CD4-positive, alpha-beta T cell (primary cell): Measurements from ENCODE around the gene ORC3. TPM values are rescaled to one million over a fixed set of nuclear protein-coding genes. Genes with fewer than 3 reads are reported as not detected.
A peak's percentile ranks its signal among the peaks of the same experiment; 100 is the strongest.
"Not testable (repeated sequence)": the region's sequence is repeated elsewhere in the genome, so short reads cannot be mapped to it uniquely, and the experiment has no call there.

ENCODE experiments used
- ATAC-seq: fragments of 200-7000 bp; cut with Tn5 transposase; one replicate; pipeline ENCODE4 v1.10.0; 2022; ENCODE audit warnings: mild to moderate bottlenecking; ENCODE audit not compliant: poor library complexity
- CTCF ChIA-PET: fragments of 350-600 bp; sonication (Branson Sonifier 250); formaldehyde crosslinking; loops from one replicate; lab custom pipeline; 2021; ENCODE audit warnings: antibody characterized with exemption, inconsistent platforms; lab: Charles Lee
- POLR2A ChIA-PET: fragments of 350-600 bp; sonication (Branson Sonifier 250); formaldehyde crosslinking; loops from one replicate; lab custom pipeline; 2021; ENCODE audit warnings: antibody characterized with exemption, inconsistent platforms; lab: Charles Lee
- DNase-seq, 14 experiments: peaks; one replicate each; pipeline ENCODE4 v3.0.0-alpha.2; 2013 to 2020; ENCODE audit warnings: mixed read lengths in 2 of 14
- H3K27ac ChIP-seq, 2 donors: one replicate each; pipeline versions ENCODE4 v1.5.1 to v1.7.0; 2013; ENCODE audit warnings: low read length in 2 of 2, low read depth in 1 of 2, mild to moderate bottlenecking in 1 of 2
- H3K27me3 ChIP-seq, 2 experiments: 1 replicate in 1 of 2; 2 replicates in 1 of 2; pipeline versions ENCODE4 v1.6.1 to v1.7.0; 2013; ENCODE audit warnings: low read length in 2 of 2, control low read depth in 1 of 2, mild to moderate bottlenecking in 1 of 2, moderate library complexity in 1 of 2; ENCODE audit not compliant: insufficient read depth in 2 of 2, control insufficient read depth in 1 of 2
- H3K36me3 ChIP-seq: one replicate; pipeline ENCODE4 v1.6.1; 2013; ENCODE audit warnings: low read length, control low read depth; ENCODE audit not compliant: insufficient read depth
- H3K4me1 ChIP-seq: one replicate; pipeline ENCODE4 v1.6.1; 2013; ENCODE audit warnings: low read length, control low read depth; ENCODE audit not compliant: insufficient read depth
- H3K4me3 ChIP-seq: one replicate; pipeline ENCODE4 v1.5.1; 2013; ENCODE audit warnings: mild to moderate bottlenecking, low read length, moderate library complexity
- H3K9me3 ChIP-seq, 2 experiments: 1 replicate in 1 of 2; 2 replicates in 1 of 2; pipeline versions ENCODE4 v1.6.1 to v1.7.0; 2013; ENCODE audit warnings: low read length in 2 of 2, mild to moderate bottlenecking in 2 of 2, control low read depth in 1 of 2, moderate library complexity in 1 of 2; ENCODE audit not compliant: control insufficient read depth in 1 of 2, insufficient read depth in 1 of 2
- H3K27ac Mint-ChIP-seq: one replicate; pipeline ENCODE4 v1.8.0; 2020; ENCODE audit warnings: mixed read lengths
- H3K27me3 Mint-ChIP-seq: one replicate; pipeline ENCODE4 v1.8.0; 2021; ENCODE audit warnings: mixed read lengths
- H3K36me3 Mint-ChIP-seq: one replicate; pipeline ENCODE4 v1.8.0; 2021; ENCODE audit warnings: low read depth, mixed read lengths
- H3K4me1 Mint-ChIP-seq: one replicate; pipeline ENCODE4 v1.8.0; 2021; ENCODE audit warnings: low read depth, mixed read lengths
- H3K4me3 Mint-ChIP-seq: one replicate; pipeline ENCODE4 v1.8.0; 2020; ENCODE audit warnings: mild to moderate bottlenecking, mixed read lengths
- H3K9me3 Mint-ChIP-seq: one replicate; pipeline ENCODE4 v1.8.0; 2020; ENCODE audit warnings: mixed read lengths
- CTCF ChIP-seq: fragments of 200-600 bp; IDR thresholded peaks from one replicate; pipeline ENCODE4 v1.8.0; 2022; ENCODE audit warnings: antibody characterized with exemption, mild to moderate bottlenecking
- intact Hi-C, 2 experiments: fragments of 100-400 bp; cut with DNase I in 1 of 2; cut with micrococcal nuclease in 1 of 2; formaldehyde crosslinking; loops; one replicate each; pipeline versions ENCODE4 v1.15.1 to v1.9.0; 2023 to 2025; cut with DNase I, micrococcal nuclease
- total RNA-seq, 174 experiments: library from RNA in 2 of 174; stranded (reverse) in 2 of 174; gene quantifications; one replicate each; pipeline ENCODE4 v1.2.3 and lab custom pipeline; 2021 to 2026

ORC3 gene
- total RNA-seq, 2 experiments from 2014 or later: 12.1 to 12.9 TPM

GRCh38 chr6:87705070-87705691 lies 115.2 kb downstream of the ORC3 start:
- intact Hi-C loops: loop anchor here (2.0 to 10.0 kb wide), 3 partner anchors 230 to 380 kb away; partner anchors contain the start of genes CFAP206 (in 1 of the 2), GJB7 (in 1 of the 2), SLC35A1 (in 1 of the 2) and SMIM8 (in 1 of the 2)
- DNase-seq (peak in 1 of 14 experiments; percentile 27), ATAC-seq (no peak)
- H3K27me3 Mint-ChIP-seq: no peaks in the 10 kb centered on the region
- H3K4me1 Mint-ChIP-seq: peaks cover 16% of the 10 kb centered on the region
- H3K27ac ChIP-seq: peak overlapping the region in 1 of 2 donors; percentile 14
- no peaks in the 10 kb centered on the region for H3K9me3 Mint-ChIP-seq
- H3K36me3 Mint-ChIP-seq: peaks cover 19% of the 10 kb centered on the region
- no peak overlapping the region for H3K4me3 ChIP-seq
- H3K4me1 ChIP-seq: peaks cover 2% of the 10 kb centered on the region
- no peak for TF ChIP-seq CTCF
- ChIA-PET CTCF (interaction anchor here (1.3 kb wide), 1 partner anchor 16 kb away, joined by 4 read pairs; no protein-coding TSS in a partner anchor), POLR2A (interaction anchor here (1.1 kb wide), 1 partner anchor 13 kb away, joined by 5 read pairs; no protein-coding TSS in a partner anchor)
- peak overlapping the region; percentile 1 for H3K4me3 Mint-ChIP-seq
- H3K36me3 ChIP-seq: no peaks in the 10 kb centered on the region
- no peaks in the 10 kb centered on the region for H3K9me3 ChIP-seq
- H3K27me3 ChIP-seq: no peaks in the 10 kb centered on the region
- no peak overlapping the region for H3K27ac Mint-ChIP-seq

GRCh38 chr6:87706187-87706966 lies 116.4 kb downstream of the ORC3 start:
- Histone ChIP-seq H3K27ac (no peak overlapping the region), H3K36me3 (no peaks in the 10 kb centered on the region), H3K4me3 (no peak overlapping the region), H3K4me1 (peaks cover 2% of the 10 kb centered on the region), H3K9me3 (no peaks in the 10 kb centered on the region), H3K27me3 (no peaks in the 10 kb centered on the region)
- H3K4me1 Mint-ChIP-seq: peaks cover 10% of the 10 kb centered on the region
- no peaks in the 10 kb centered on the region for H3K27me3 Mint-ChIP-seq
- H3K36me3 Mint-ChIP-seq: peaks cover 9% of the 10 kb centered on the region
- POLR2A ChIA-PET: interaction anchor here (1.1 kb wide), 1 partner anchor 12 kb away, joined by 5 read pairs; no protein-coding TSS in a partner anchor
- no peak for TF ChIP-seq CTCF
- CTCF ChIA-PET: no interaction called here
- ATAC-seq (no peak), DNase-seq (no peak)
- intact Hi-C loops: loop anchor here (10.0 kb wide), 2 partner anchors 232 to 382 kb away; partner anchors contain the start of genes GJB7 (in 1 of the 2), SLC35A1 (in 1 of the 2) and SMIM8 (in 1 of the 2)
- no peak overlapping the region for H3K27ac Mint-ChIP-seq
- no peak overlapping the region for H3K4me3 Mint-ChIP-seq
- no peaks in the 10 kb centered on the region for H3K9me3 Mint-ChIP-seq

- intact Hi-C loops: loop anchor here (10.0 kb wide), 2 partner anchors 234 to 384 kb away; partner anchors contain the start of genes GJB7 (in 1 of the 2), SLC35A1 (in 1 of the 2) and SMIM8 (in 1 of the 2)
- H3K27me3 Mint-ChIP-seq, H3K27me3 ChIP-seq, CTCF ChIA-PET, H3K27ac Mint-ChIP-seq, H3K9me3 ChIP-seq, H3K9me3 Mint-ChIP-seq, POLR2A ChIA-PET, ATAC-seq, H3K27ac ChIP-seq, H3K4me1 Mint-ChIP-seq, H3K4me1 ChIP-seq, H3K36me3 Mint-ChIP-seq, H3K4me3 ChIP-seq, DNase-seq, H3K36me3 ChIP-seq, H3K4me3 Mint-ChIP-seq: not testable (repeated sequence)
Observed at GRCh38 chr6:87708581-87709427, 118.9 kb downstream of the ORC3 start.
